SIG-M5 (cell line): ENCODE measurements around the gene CLNS1A.
A peak's percentile ranks its signal among the peaks of the same experiment; 100 is the strongest.

Experiments
- DNase-seq: peaks from one replicate; lab custom pipeline; 2025; lab: John Stamatoyannopoulos, UW

CLNS1A gene

GRCh38 chr11:77637345-77638165 lies at the start of gene CLNS1A:
Gene CLNS1A, minus strand, starts transcription at chr11:77637794. Its CDS starts 80 bp downstream, at chr11:77637714.
- DNase-seq: peak; percentile 83

- no peak for DNase-seq
Measured at GRCh38 chr11:77687088-77687487, 49.5 kb upstream of the CLNS1A start.

DNA sequence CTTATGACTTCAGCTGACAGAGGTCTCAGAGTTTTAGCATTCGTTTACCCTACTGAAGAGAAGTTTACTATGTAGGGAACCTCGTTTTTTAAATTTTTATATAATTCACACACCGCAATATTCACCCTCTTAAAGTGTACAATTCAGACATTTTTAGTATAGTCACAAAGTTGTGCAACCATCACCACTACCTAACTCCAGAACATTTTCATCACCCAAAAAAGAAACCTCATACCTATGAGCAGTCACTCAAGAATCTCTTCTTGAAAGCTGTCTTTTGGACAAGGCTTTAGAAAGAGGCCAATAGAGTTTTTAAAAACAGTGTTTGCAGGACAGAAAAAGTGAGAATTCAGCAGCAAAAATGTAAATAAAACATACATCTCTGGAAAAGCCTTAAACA lies 39.5 kb upstream of the CLNS1A start:
- DNase-seq: no peak

GRCh38 chr11:77672264-77672663 lies 34.7 kb upstream of the CLNS1A start:
- no peak for DNase-seq

DNA sequence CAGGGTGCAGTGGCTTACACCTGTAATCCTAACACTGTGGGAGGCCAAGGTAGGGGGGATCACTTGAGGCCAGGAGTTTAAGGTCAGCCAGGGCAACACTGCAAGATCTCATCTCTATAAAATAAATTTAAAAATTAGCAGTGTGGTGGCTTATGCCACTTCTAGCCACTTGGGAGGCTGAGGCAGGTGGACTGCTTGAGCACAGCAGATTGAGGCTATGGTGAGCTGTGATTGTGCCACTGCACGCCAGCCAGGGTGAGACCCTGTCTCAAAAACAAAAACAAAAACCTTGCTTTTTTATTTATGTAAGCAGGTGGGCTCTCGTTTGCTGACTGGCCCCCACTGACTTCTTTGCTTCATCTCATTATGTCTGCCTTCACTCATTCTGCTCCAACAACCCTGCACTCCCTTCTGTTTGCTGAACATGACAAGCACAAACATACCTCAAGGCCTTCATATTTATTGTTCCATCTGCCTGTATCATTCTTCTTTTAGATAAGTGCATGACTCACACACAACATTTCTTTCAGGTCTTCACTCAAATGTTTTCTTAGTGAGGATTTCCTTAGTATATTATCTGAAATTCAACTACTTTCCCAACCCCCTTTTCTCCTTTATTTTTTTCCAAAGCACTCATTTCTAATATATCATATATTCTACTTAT lies 32.4 kb upstream of the CLNS1A start:
- DNase-seq: no peak

GRCh38 chr11:77668760-77669159 lies 31.2 kb upstream of the CLNS1A start:
- DNase-seq: no peak

GRCh38 chr11:77665240-77665965 lies 27.8 kb upstream of the CLNS1A start:
- no peak for DNase-seq

GRCh38 chr11:77661670-77662069 lies 24.1 kb upstream of the CLNS1A start:
- DNase-seq: no peak

DNA sequence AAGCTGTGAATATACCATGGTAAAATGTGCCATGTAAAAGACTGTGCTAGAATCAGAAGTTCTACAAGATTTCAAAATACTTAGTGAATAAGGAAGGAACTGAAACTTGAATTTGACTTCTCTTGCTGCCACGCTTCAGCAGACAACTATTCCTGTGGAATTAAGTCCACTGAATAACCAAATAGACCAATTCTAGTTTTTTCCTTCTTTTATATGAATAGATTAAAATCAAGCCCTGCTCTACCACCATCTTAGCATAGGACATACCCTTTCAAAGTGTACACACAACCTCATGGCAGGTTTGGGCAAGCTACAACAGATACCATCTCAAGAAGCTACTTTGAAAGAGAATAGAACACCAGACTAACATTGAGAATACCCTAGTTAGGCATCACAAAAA lies 23.4 kb upstream of the CLNS1A start:
- no peak for DNase-seq

DNA sequence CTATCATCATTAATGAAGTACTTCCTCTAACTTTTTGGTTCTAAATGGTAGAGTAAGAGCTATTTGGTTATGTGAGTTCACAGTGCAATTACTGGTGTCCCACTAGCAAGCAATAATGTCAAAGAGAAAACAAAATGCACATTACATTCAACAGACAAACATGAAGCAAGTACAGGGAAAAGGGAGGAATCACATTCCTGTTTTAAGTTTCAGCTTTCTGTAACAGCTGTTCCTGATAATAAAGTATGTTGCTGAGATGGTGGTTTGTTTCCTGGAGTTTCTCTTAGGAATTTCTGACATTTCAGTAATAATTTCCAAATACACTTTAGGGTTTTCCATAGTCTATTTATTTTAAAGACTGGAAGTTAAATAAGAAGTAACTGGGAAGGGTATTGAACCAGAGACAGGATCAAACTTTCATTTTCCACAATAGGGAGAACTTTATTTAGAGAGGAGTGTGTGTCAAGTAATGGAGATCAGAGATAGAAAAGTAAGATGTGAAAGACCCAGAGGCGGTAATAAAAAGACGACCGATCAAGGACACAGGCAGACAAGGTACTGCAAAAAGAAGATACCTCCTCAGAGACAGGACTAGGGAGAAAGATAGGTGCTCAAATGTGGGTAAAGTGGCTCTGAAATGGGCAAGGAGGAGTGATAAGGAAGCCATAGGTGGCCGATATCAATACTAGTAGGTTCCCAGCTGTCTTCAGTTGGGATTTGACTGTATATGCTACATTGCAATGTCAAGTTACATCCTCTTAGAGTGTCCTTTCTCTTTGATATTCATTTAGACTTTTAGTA lies 20.8 kb upstream of the CLNS1A start:
- DNase-seq: no peak

GRCh38 chr11:77656362-77656761 lies 18.8 kb upstream of the CLNS1A start:
- no peak for DNase-seq

GRCh38 chr11:77654770-77655434 lies 17.3 kb upstream of the CLNS1A start:
- DNase-seq: no peak

DNA sequence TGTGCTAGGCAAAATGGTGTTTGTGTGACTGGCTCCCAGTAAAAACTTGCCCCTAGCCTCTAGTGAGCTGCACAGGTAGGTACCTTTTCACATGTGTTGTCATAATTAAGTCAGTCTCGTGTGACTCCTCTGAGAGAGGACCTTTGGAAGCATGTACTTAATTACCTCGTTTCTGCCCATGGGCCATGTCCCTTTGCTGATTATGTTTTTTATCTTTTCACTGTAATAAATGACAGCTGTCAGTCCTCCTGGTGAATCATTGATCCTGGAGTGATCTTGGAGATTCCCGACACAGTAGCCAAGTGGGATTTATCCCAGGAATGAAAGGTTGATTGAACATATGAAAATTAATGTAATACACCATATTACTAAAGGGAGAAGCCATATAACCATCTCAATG lies 12.5 kb upstream of the CLNS1A start:
- DNase-seq: no peak

DNA sequence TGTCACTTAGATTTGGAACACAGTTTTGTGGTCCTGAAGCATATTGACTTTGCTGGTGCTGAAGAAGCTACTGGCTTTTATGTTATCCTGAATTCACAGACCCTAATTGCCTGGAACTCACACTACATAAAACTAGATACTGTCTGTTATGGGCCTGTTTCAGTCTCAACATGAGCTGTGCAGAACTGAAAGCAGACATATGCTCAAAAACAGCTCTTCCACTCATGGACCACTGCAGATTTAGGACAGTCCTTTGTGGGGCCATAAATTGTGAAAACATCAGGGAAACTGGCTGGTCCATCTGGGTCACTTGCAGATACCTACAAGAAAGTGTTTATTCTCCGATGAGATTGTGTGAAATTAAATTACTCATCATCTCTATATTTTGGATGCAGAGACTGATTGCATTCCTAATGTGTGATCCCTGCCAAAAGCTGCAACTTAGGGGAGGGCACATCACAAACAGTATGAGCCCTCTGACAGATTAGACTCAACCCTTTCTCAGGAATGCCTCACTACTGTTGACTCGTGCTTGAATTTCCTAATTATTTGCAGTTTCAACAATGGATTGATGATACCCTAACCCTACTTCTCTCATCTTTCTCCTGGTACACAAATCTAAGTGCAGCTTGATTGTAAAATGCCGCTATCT lies 10.2 kb upstream of the CLNS1A start:
- DNase-seq: no peak

DNA sequence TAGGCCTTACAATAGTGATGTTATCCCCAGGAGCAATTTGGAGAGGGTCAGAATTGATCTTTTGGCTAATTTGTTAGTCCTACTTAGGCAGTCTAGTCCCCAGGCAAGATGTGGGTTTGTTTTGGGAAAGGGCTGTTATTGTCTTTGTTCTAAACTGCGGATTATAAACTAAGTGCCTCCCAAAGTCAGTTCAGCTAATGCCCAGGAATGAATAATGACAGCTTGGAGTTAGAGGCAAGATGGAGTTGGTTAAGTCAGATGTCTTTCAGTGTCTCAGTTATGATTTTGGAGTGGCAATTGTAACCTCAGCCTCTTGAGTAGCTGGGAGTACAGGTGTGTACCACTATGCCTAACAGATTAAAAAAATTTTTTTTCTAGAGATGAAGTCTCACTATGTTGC lies 7.3 kb upstream of the CLNS1A start:
- no peak for DNase-seq

DNA sequence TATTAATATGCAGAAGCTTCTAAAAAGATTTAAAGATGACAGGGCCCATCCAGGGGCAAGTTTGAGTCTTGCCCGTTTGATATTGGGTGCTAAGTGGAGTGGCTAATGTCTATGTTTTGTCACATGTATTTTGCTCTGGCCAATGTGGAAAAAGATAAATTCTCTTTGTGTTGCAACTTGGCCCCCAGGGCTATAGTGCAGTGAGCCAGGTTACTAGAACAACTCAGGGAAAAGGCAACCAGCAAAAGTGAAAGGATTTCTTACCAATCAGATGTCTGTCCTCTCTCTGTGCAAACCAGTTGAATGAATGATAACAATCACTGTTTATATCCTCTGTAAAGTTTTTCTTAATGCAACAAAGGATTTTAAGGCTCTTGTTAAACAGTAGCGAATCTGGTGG lies 4.6 kb upstream of the CLNS1A start:
- no peak for DNase-seq

GRCh38 chr11:77636731-77637344 lies 756 bp downstream of the CLNS1A start:
- peak; percentile 20 for DNase-seq

GRCh38 chr11:77633926-77634325 lies 3.7 kb downstream of the CLNS1A start:
- DNase-seq: peak; percentile 47

DNA sequence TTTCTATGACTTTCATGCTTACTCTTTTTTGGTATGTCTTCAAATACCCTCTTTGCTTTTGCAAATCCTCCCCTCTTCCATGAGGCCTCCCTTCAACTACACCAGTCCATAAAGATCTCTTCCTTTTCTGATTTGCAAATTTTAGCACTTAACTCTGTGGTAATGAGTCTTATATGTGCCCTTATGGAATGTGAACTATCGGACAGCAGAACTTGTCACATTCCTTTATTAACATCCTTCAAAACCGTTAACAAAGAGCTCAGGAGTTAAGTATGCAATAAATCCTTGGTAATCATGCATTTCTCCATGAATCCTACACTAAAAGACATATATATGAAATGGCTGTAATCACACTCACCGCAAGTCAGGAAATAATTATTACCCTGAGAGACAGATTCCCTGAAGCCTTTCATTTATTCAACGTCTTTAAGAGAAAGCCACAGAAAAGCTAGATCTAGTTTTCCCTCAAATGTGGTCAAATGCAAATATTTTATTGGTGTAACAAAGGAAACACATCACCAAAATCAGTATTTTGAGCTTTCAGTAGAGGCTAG lies 7.4 kb downstream of the CLNS1A start:
- DNase-seq: no peak

GRCh38 chr11:77619576-77620198 lies 17.9 kb downstream of the CLNS1A start:
- DNase-seq: no peak
